Epidermal melanocyte (primary cell): ENCODE results near the gene SHISA9.

ENCODE experiments used
- DNase-seq: peaks from one replicate; pipeline ENCODE4 v3.0.0; 2011; ENCODE audit warnings: low spot score; ENCODE audit not compliant: insufficient read length

Gene SHISA9

GRCh38 chr16:13067648-13068047 is 166.2 kb downstream of the SHISA9 start:
- DNase-seq = no peak

DNA sequence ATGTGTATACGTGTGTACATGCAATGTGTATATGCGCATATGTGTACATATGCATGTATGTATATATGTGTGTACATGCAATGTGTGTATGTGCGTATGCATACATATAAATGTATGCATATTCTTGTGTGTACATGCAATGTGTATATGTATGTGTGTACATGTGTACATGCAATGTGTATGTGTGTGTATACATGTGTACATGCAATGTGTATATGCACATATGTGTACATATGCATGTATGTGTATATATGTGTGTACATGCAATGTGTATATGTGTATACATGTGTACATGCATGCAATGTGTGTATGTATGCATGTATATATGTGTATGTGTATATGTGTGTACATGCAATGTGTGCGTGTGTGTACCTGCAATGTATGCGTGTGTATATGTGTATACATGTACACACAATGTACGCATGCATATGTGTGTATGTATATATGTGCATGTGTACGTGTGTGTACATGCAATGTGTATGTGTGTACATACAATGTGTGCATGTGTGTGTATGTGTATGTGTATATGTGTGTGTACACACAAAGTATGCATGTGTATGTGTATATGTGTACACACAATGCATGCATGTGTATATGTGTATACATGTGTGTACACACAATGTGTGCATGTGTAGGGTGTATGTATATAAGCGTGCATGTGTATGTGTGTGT is 167.7 kb downstream of the SHISA9 start:
- DNase-seq = no peak

DNA sequence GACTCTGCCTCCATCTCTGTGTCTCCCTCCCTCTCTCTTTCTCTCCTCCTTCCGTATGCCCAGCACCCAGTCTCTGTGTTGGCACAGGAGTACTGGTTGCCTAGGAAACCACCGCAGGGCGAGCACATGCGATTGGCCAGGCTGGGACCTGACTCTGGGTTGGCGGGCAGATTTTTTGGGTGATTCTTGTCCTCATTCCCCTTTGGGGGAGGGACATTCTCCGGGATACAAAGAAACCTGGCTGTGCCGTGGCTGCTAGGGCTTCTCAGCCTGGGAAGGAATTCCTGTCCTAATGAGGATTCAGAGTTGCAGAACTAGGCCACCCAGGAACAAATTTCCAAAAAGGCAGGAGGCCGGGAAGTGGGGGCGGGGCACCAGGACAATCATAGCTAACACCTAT is 168.9 kb downstream of the SHISA9 start:
- peak; percentile 26 for DNase-seq

DNA sequence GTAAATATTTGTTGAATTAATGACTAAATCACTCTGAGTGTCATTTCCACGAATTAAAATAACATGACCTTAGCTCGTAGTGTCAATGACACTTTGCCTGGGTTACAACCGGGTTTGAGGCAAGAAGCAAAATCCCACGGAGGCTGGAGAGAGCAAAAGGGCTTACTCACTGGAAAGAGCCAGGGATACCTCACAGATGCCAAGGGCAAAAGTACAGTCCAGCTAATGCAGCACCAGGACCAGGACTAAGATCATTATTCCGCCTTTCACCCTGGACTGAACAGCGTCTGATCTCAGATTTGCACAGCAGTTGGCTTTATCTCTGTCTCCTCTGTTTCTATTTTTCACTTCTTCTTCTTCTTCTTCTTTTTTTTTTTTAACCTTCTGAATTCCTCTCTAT is 175.5 kb downstream of the SHISA9 start:
- no peak for DNase-seq

GRCh38 chr16:13077816-13078215 is 176.4 kb downstream of the SHISA9 start:
- DNase-seq = no peak

- no peak for DNase-seq
Observed at GRCh38 chr16:13080531-13080930, 179.1 kb downstream of the SHISA9 start.

GRCh38 chr16:13081825-13082331 is 180.5 kb downstream of the SHISA9 start:
- DNase-seq = no peak

- DNase-seq = no peak
Observed at GRCh38 chr16:13083681-13084080, 182.3 kb downstream of the SHISA9 start.

GRCh38 chr16:13084331-13084730 is 182.9 kb downstream of the SHISA9 start:
- DNase-seq = no peak

- no peak for DNase-seq
Observed at GRCh38 chr16:13093661-13094060, 192.3 kb downstream of the SHISA9 start.

GRCh38 chr16:13095061-13095460 is 193.7 kb downstream of the SHISA9 start:
- no peak for DNase-seq

DNA sequence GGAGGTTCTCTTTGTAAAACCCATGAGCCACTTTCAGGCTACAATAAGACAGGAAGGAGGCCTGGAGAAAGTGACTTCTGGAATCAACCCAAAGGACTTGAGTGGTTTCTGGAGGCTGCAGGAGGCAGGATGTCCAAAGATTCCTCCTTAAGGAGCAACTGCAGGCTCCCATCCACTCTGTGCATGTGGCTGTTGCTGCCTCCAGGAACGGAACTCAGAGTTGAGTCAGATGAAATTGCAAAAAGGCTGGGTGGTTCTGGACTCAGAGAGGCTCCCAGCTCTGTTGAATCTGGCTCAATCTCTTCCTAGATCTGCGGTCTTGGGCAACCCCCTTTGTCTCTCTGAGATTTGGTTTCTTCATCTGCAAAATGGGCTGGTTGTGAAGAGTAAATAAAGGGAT is 197.1 kb downstream of the SHISA9 start:
- no peak for DNase-seq

DNA sequence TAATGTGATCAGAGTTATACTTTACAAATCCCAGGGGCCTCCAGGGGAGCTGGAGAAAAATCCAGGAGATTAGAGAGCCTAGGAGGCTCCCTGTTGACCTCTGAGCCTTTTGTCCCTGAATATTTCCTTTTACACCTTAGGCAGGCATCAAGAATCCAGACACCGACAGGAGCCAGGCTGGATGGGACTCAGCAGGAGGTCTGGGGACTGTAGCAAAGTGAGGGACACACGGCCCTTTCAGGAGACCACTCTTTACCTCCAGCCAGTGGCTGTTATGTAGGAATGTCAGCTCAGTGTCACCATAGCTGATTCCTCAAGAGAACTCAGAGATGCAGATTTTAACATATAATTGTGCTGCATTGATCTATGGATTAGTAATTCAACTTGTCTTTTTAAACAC is 198.4 kb downstream of the SHISA9 start:
- DNase-seq = no peak

DNA sequence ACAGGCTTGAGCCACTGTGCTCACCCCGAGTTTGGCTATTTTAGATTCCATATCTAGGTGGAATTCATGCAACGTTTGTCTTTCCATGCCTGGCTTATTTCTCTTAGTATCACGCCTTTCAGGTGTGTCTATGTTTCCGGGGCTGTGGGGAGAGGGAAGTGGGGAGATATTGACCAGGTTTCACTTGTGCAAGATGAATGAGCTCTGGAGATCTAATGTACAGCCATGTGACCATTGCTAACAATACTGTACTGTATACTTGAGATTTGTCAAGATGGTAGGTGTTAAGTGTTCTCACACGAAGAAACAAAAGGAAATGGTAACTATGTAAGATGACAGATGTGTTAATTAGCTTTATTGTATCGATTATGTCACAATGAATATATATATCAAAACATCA is 199.6 kb downstream of the SHISA9 start:
- no peak for DNase-seq

DNA sequence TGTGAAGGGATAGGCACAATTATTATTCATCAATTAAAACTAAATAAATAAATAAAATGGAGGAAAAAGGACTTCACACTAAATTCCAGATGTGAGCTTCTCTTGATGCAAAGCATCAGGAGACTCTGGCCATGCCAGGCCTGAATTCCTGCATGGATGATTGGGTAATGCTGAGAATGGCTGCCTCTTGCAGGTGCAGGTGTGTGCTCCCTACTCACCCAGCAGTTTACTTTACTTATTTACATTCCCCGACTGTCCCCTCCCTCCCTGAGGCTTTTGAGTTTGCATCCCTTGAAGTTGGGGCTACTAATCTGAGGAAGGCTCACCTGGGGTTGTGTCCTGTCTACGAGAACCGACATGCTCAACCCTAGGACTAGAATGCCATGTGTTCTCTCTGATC is 200.4 kb downstream of the SHISA9 start:
- no peak for DNase-seq

- DNase-seq = no peak
Observed at GRCh38 chr16:13102401-13102800, 201.0 kb downstream of the SHISA9 start.

GRCh38 chr16:13103831-13104530 is 202.6 kb downstream of the SHISA9 start:
- no peak for DNase-seq

DNA sequence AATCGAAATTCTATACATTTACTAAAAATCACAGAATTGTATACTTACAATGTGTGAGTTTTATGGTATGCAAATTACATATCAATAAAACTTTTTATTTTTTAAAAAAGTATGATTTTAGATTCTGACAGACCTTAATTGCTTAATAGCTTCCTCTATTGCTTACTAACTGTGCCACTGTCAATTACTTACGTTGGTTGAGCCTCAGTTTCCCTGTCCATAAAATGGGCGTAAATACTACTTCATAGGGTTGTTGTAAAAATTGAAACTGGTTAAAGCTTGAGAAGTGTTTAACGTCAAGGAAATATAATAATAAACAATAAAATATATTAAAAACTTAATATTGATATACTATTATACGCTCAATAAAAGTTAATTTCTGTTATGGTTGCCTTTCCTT is 203.4 kb downstream of the SHISA9 start:
- DNase-seq = no peak

- no peak for DNase-seq
Observed at GRCh38 chr16:13105427-13105826, 204.0 kb downstream of the SHISA9 start.

GRCh38 chr16:13106464-13106863 is 205.1 kb downstream of the SHISA9 start:
- no peak for DNase-seq

GRCh38 chr16:13108126-13108525 is 206.7 kb downstream of the SHISA9 start:
- no peak for DNase-seq

DNA sequence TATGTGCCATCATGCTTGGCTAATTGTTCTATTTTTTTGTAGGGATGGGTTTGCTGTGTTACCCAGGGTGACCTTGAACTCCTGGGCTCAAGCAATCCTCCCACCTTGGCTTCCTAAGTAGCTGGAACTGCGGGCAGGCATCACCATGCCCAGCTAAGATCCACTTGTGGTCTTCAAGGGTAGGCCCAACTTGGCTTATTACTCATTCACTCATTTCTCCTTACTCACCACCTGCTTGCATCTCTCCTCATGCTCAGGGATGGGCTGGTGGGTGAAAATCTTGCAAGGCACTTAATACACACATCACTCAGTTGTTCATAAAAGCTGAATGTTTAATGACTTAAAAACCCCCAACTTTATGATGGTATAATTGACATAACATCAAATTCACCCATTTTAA is 207.8 kb downstream of the SHISA9 start:
- DNase-seq = no peak
